Activated naive CD4-positive, alpha-beta T cell treated with anti-CD3 and anti-CD28 coated beads, Interleukin-2, amount 10 ng/mL, durations not matched to agents 7 days and 5 days (primary cell): Measurements from ENCODE around the gene ADRA2C.

Experiments
- CTCF ChIA-PET: fragments of 350-600 bp; sonication (Branson Sonifier 250); formaldehyde crosslinking; loops from one replicate; lab custom pipeline; 2021; ENCODE audit warnings: antibody characterized with exemption; lab: Charles Lee
- DNase-seq: peaks from one replicate; pipeline ENCODE4 v3.0.0-alpha.2; 2020
- H3K27ac Mint-ChIP-seq: one replicate; pipeline ENCODE4 v1.8.0; 2021; ENCODE audit warnings: mild to moderate bottlenecking, moderate library complexity, mixed read lengths
- H3K27me3 Mint-ChIP-seq: one replicate; pipeline ENCODE4 v1.8.0; 2021; ENCODE audit warnings: mild to moderate bottlenecking, mixed read lengths
- H3K36me3 Mint-ChIP-seq: one replicate; pipeline ENCODE4 v1.8.0; 2021; ENCODE audit warnings: mixed read lengths
- H3K4me1 Mint-ChIP-seq: one replicate; pipeline ENCODE4 v1.8.0; 2021; ENCODE audit warnings: mixed read lengths
- H3K4me3 Mint-ChIP-seq: one replicate; pipeline ENCODE4 v1.8.0; 2021; ENCODE audit warnings: mild to moderate bottlenecking, moderate library complexity, mixed read lengths
- H3K9me3 Mint-ChIP-seq: one replicate; pipeline ENCODE4 v1.8.0; 2021; ENCODE audit warnings: mixed read lengths

The ADRA2C gene

GRCh38 chr4:3766036-3766784, at the start of gene ADRA2C:
ADRA2C (plus strand) TSS chr4:3766385; CDS start chr4:3766607, 222 bp downstream.
- Mint-ChIP-seq H3K9me3 (peaks cover 1% of the 10 kb centered on the region), H3K27me3 (peaks cover 70% of the 10 kb centered on the region), H3K27ac (no peak within 1 kb of the TSS), H3K4me1 (peaks cover 7% of the 10 kb centered on the region), H3K4me3 (no peak within 1 kb of the TSS), H3K36me3 (peaks cover 1% of the 10 kb centered on the region)
- CTCF ChIA-PET: interaction anchor here (0.7 to 1.2 kb wide), 3 partner anchors 114 to 174 kb away, joined by 3 read pairs; no protein-coding TSS in a partner anchor
- no peak for DNase-seq

- no peaks in the 10 kb centered on the region for H3K4me1 Mint-ChIP-seq
- H3K4me3 Mint-ChIP-seq: no peak overlapping the region
- DNase-seq: no peak
- peaks cover 4% of the 10 kb centered on the region for H3K27me3 Mint-ChIP-seq
- no peaks in the 10 kb centered on the region for H3K36me3 Mint-ChIP-seq
- CTCF ChIA-PET: no interaction called here
- H3K27ac Mint-ChIP-seq: no peak overlapping the region
- peaks cover 6% of the 10 kb centered on the region for H3K9me3 Mint-ChIP-seq
Measured at GRCh38 chr4:3716631-3717235, 49.5 kb upstream of the ADRA2C start.

- Mint-ChIP-seq H3K9me3 (peaks cover 6% of the 10 kb centered on the region), H3K27me3 (peaks cover 4% of the 10 kb centered on the region), H3K4me3 (no peak overlapping the region), H3K36me3 (no peaks in the 10 kb centered on the region), H3K4me1 (no peaks in the 10 kb centered on the region), H3K27ac (no peak overlapping the region)
- CTCF ChIA-PET: no interaction called here
- DNase-seq: no peak
Measured at GRCh38 chr4:3717241-3717640, 48.9 kb upstream of the ADRA2C start.

- no peak for DNase-seq
- H3K4me1 Mint-ChIP-seq: no peaks in the 10 kb centered on the region
- no peak overlapping the region for H3K4me3 Mint-ChIP-seq
- CTCF ChIA-PET: no interaction called here
- H3K27me3 Mint-ChIP-seq: peaks cover 13% of the 10 kb centered on the region
- no peak overlapping the region for H3K27ac Mint-ChIP-seq
- H3K9me3 Mint-ChIP-seq: peaks cover 6% of the 10 kb centered on the region
- H3K36me3 Mint-ChIP-seq: no peaks in the 10 kb centered on the region
Measured at GRCh38 chr4:3718462-3718861, 47.7 kb upstream of the ADRA2C start.

GRCh38 chr4:3719191-3719590, 47.0 kb upstream of the ADRA2C start:
- Mint-ChIP-seq H3K27ac (no peak overlapping the region), H3K4me1 (no peaks in the 10 kb centered on the region), H3K4me3 (no peak overlapping the region), H3K36me3 (no peaks in the 10 kb centered on the region), H3K27me3 (peaks cover 20% of the 10 kb centered on the region), H3K9me3 (peaks cover 6% of the 10 kb centered on the region)
- CTCF ChIA-PET: no interaction called here
- DNase-seq: no peak

GRCh38 chr4:3719836-3720235, 46.3 kb upstream of the ADRA2C start:
- no peak overlapping the region for H3K4me3 Mint-ChIP-seq
- peaks cover 26% of the 10 kb centered on the region for H3K27me3 Mint-ChIP-seq
- H3K9me3 Mint-ChIP-seq: peaks cover 6% of the 10 kb centered on the region
- H3K36me3 Mint-ChIP-seq: no peaks in the 10 kb centered on the region
- H3K4me1 Mint-ChIP-seq: peaks cover 3% of the 10 kb centered on the region
- CTCF ChIA-PET: no interaction called here
- no peak overlapping the region for H3K27ac Mint-ChIP-seq
- DNase-seq: no peak

- CTCF ChIA-PET: no interaction called here
- H3K27me3 Mint-ChIP-seq: peaks cover 33% of the 10 kb centered on the region
Measured at GRCh38 chr4:3720466-3720865, 45.7 kb upstream of the ADRA2C start.

GRCh38 chr4:3721186-3721585, 45.0 kb upstream of the ADRA2C start:
- no peak for DNase-seq
- CTCF ChIA-PET: no interaction called here
- Mint-ChIP-seq H3K36me3 (no peaks in the 10 kb centered on the region), H3K4me1 (peaks cover 3% of the 10 kb centered on the region), H3K27me3 (peaks cover 38% of the 10 kb centered on the region), H3K4me3 (no peak overlapping the region), H3K27ac (no peak overlapping the region), H3K9me3 (peaks cover 6% of the 10 kb centered on the region)

More at GRCh38 chr4:3720466-3720865, 45.7 kb upstream of the ADRA2C start:
- Mint-ChIP-seq H3K36me3 (no peaks in the 10 kb centered on the region), H3K27ac (no peak overlapping the region), H3K4me1 (peaks cover 3% of the 10 kb centered on the region), H3K4me3 (no peak overlapping the region), H3K9me3 (peaks cover 6% of the 10 kb centered on the region)
- no peak for DNase-seq

GRCh38 chr4:3721627-3722026, 44.6 kb upstream of the ADRA2C start:
- no peak overlapping the region for H3K4me3 Mint-ChIP-seq
- CTCF ChIA-PET: no interaction called here

GRCh38 chr4:3722446-3723231, 43.5 kb upstream of the ADRA2C start:
- H3K27ac Mint-ChIP-seq: no peak overlapping the region
- DNase-seq: no peak
- peaks cover 41% of the 10 kb centered on the region for H3K27me3 Mint-ChIP-seq
- H3K9me3 Mint-ChIP-seq: peaks cover 6% of the 10 kb centered on the region
- no peak overlapping the region for H3K4me3 Mint-ChIP-seq
- H3K4me1 Mint-ChIP-seq: peaks cover 3% of the 10 kb centered on the region
- no peaks in the 10 kb centered on the region for H3K36me3 Mint-ChIP-seq
- CTCF ChIA-PET: no interaction called here

More at GRCh38 chr4:3721627-3722026, 44.6 kb upstream of the ADRA2C start:
- DNase-seq: no peak
- Mint-ChIP-seq H3K4me1 (peaks cover 3% of the 10 kb centered on the region), H3K27me3 (peaks cover 41% of the 10 kb centered on the region), H3K9me3 (peaks cover 6% of the 10 kb centered on the region), H3K27ac (no peak overlapping the region), H3K36me3 (no peaks in the 10 kb centered on the region)

- H3K9me3 Mint-ChIP-seq: peaks cover 6% of the 10 kb centered on the region
- no peak overlapping the region for H3K4me3 Mint-ChIP-seq
- peaks cover 41% of the 10 kb centered on the region for H3K27me3 Mint-ChIP-seq
- peaks cover 3% of the 10 kb centered on the region for H3K4me1 Mint-ChIP-seq
- CTCF ChIA-PET: no interaction called here
- no peaks in the 10 kb centered on the region for H3K36me3 Mint-ChIP-seq
- no peak for DNase-seq
- H3K27ac Mint-ChIP-seq: no peak overlapping the region
Measured at GRCh38 chr4:3723232-3723642, 42.9 kb upstream of the ADRA2C start.

GRCh38 chr4:3724319-3725231, 41.6 kb upstream of the ADRA2C start:
- H3K4me1 Mint-ChIP-seq: peaks cover 3% of the 10 kb centered on the region
- no peak overlapping the region for H3K27ac Mint-ChIP-seq
- CTCF ChIA-PET: no interaction called here
- DNase-seq: no peak
- H3K9me3 Mint-ChIP-seq: no peaks in the 10 kb centered on the region
- no peaks in the 10 kb centered on the region for H3K36me3 Mint-ChIP-seq
- H3K27me3 Mint-ChIP-seq: peaks cover 47% of the 10 kb centered on the region
- H3K4me3 Mint-ChIP-seq: no peak overlapping the region

GRCh38 chr4:3725936-3726870, 40.0 kb upstream of the ADRA2C start:
- no peak overlapping the region for H3K4me3 Mint-ChIP-seq
- H3K36me3 Mint-ChIP-seq: no peaks in the 10 kb centered on the region
- CTCF ChIA-PET: no interaction called here
- no peak overlapping the region for H3K27ac Mint-ChIP-seq
- peaks cover 3% of the 10 kb centered on the region for H3K4me1 Mint-ChIP-seq
- no peak for DNase-seq
- H3K27me3 Mint-ChIP-seq: peaks cover 43% of the 10 kb centered on the region
- no peaks in the 10 kb centered on the region for H3K9me3 Mint-ChIP-seq
